NCI-H1417 treated with DMSO at 0.1 percent for 48 hours (cell line): ENCODE data around the gene THBS1.

Experiments used
- DNase-seq: peaks from one replicate; lab custom pipeline; 2025; lab: John Stamatoyannopoulos, UW

Gene THBS1

GRCh38 chr15:39580485-39581241, at the start of gene THBS1:
Gene THBS1, plus strand, starts transcription at chr15:39581079. Its CDS starts 779 bp downstream, at chr15:39581858.
- no peak for DNase-seq

DNA sequence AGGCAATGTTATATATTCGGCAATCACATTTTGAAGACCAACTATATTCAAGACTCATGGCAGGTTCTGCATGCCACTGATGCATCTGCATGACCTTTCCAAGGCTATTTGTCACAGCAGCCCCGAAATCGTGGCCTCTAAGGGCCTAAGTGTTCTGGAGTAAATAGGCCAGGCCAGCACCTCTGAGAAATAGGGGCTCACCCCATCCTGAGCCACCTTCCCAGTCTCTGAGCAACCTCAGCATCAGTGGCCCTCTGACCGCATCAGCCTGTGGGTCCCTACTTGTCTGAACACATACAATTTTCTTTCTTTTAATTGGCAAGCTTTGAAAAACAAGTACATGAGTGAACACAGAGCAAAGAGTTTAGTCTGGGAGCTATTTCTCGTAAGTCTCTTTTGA, 45.9 kb upstream of the THBS1 start:
- no peak for DNase-seq

- DNase-seq, result no peak
Measured at GRCh38 chr15:39535466-39535865, 45.4 kb upstream of the THBS1 start.

- no peak for DNase-seq
Measured at GRCh38 chr15:39538936-39539335, 41.9 kb upstream of the THBS1 start.

DNA sequence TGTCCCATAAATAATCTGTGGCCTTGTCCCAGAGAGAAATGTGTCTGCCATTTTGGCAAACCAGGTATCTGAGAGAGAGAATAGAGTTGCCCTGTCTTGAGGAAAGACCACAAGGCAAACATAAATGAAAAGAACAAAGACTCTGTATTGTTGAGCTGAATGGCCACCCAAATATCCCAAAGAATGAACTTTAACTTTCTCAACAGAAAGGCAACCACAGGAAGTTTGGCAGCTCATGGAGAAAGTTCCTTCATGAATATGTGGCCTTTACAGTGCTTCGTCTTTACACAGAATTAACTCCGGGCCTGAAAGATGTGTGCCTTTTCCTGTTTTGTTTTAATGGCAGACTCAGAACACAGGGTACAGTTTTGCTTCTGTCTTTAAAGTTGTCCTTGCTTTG, 41.4 kb upstream of the THBS1 start:
- DNase-seq, result no peak

- no peak for DNase-seq
Measured at GRCh38 chr15:39539973-39540558, 40.8 kb upstream of the THBS1 start.

- no peak for DNase-seq
Measured at GRCh38 chr15:39542385-39543065, 38.4 kb upstream of the THBS1 start.

- DNase-seq, result no peak
Measured at GRCh38 chr15:39543651-39544050, 37.2 kb upstream of the THBS1 start.

DNA sequence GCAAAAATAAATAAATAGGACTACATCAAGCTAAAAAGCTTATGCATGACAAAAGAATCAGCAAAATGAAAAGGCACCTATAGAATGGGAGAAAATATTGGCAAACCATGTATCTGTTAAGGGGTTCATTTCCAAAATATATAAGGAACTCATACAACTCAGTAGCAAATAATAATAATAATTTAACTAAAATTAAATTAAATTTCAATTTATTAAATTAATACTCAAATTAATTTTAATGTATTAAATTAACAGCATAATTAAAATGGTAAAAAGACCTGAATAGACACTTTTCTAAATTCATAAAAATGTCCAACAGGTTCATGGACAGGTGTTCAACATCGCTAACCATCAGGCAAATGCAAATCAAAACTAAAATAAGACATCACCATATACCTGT, 34.0 kb upstream of the THBS1 start:
- DNase-seq, result no peak

GRCh38 chr15:39548561-39548960, 32.3 kb upstream of the THBS1 start:
- no peak for DNase-seq

DNA sequence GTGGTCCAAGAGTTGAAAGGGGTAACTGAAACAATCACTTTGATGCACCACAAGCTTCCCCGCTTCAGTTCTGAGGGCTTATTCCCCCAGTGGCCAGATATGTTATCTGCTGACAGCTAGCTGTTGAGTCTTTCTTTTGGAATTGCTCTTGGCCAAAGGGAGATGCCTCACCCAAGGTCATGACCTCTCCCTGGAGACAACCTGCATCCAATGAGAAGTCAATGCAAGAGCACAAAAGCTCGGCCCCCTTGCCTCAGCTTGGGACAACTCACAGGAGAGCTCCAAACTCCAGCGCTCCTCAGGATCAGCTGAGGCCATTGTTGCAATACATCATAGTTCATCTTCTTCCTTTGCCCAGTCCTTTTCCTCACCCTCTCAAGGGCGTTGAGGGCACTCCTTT, 31.0 kb upstream of the THBS1 start:
- no peak for DNase-seq

DNA sequence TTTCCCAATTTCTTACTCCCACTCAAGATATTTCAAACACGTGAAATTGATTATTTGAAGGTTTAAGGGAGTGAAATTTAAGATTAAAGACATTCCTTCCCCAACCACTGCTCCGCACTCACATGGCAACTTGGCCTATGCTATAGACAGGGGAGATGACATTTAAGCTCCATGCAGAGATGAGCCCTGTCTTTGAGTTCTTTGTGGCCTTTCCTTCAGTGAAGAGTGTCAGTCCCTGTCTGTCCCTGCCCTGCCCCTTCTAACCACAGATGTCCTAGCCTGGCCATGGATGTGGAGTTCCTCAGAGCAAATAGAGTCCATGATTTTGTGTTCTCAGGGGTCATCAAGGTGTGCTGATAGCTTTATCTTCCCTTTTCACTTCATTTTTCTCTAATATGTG, 29.4 kb upstream of the THBS1 start:
- DNase-seq, result no peak

GRCh38 chr15:39552556-39552955, 28.3 kb upstream of the THBS1 start:
- DNase-seq, result no peak

DNA sequence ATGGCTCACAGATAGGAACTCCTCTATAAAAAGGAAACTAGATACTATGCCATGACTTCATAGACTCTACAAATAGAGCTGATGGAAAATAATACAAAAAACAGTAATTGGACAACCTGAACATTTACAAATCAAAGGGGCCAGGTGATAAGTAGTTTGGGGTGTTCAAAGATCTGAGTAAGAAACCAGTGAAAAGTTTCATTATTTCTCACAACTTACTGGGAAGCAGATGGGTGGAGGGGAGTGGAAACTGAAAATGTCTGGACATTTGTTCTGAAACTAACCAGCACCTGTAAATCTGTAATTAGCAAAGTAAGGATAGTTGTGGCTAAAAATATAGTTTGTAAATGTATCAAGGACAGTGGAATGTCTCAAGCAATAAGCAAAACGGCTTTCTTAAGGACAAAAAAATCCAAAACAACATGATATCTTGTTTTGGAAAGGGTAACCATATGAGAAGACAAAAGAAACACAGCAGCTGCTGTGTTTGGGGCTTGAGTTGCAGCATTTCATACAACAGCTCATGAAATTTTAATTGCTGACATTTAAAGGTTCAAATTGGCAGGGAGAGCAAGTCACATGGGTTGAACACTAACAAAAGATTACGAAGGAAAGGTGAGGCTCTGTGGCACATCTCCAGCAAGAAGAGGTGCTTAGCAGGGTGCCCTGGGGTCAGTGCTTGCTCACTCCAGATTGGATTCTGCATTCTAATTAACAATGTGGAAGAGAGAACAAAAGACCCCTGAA, 26.8 kb upstream of the THBS1 start:
- DNase-seq, result no peak

GRCh38 chr15:39554746-39555387, 26.0 kb upstream of the THBS1 start:
- DNase-seq, result no peak

DNA sequence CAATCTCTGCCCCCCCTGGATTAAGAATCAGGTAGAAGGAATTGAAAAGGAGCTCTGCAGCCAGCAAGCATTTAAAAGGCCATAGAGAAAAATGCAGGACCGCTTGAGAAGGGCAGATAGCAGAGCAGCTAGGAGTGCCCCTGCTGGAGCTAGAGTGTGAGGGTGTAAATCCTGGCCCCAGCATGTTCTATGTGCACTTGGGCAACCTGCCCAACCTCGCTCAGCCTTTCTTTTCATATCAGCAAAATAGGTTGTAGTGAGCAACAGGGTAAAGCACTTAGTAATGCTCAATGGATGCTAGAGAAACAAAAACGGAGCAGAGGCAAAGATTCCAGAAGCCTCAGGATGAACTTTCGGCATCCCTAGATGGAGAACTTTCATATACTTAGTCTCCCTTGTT, 25.0 kb upstream of the THBS1 start:
- no peak for DNase-seq

DNA sequence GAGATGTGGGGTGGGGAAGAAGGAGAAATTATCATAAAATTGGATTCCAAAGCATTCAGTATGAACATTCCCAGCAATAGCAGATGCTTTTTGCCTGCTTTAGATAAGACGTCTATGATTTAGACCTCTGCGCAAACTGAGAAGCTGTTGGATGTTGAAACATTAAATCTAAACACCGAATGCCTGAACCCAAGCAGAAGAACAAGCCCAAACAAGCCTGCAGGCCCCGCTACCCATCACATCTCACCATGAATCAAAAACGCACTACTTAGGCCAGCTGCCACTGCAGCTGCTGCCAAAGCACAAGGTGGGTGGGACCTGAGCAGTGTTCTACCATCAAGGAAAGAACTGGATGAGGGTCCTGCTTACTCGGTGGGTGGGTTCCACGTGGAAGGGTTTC, 24.4 kb upstream of the THBS1 start:
- DNase-seq, result no peak

DNA sequence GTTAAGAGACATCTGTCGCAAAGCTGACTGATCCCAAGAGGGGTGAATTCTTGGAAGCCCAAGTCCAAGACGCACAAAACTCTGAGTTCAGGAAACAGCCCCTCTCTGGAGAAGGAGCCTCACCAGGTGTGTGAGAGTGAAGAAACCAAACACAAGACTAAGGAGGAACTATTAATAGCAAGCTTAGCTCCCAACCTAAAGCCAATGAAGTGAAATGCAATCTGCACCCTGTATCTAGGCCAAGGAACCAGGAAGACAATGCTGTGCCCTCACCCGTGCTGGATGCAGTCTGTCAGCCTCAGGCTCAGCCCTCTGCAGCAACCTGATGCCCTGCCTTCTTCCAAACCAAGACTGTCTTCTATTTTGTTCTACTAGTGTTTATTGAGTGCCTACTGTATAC, 22.5 kb upstream of the THBS1 start:
- no peak for DNase-seq

DNA sequence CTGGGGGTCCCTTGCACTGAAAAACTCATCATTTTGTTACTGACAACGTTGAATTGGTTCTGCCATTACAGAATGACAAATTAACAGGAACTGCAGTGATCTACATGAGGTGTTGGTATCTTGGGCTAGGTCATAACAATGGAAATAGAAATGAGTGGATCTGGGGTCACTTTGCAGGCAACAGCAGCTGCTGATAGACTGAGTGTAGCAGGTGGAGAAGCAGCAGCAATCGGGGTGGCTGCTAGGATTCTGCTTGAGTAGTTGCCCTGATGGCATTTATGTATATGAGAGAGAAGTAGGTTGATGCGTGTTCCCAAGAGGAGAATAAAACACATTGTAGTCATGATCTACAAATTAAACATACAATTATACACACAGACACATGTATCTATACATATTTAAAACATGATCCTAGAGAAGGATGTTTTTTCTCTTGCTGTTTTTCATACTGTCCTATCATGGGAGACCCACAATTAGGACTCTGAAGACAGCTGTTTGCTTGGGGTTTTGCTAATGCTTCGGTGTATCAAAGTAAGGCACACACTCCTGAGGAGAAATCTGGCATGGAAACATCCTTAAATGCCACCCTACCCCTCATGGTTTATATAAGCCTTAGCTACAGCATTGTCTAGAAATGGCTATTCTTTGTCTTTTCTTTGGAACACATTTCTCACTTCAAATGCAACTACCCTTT, 15.8 kb upstream of the THBS1 start:
- no peak for DNase-seq

DNA sequence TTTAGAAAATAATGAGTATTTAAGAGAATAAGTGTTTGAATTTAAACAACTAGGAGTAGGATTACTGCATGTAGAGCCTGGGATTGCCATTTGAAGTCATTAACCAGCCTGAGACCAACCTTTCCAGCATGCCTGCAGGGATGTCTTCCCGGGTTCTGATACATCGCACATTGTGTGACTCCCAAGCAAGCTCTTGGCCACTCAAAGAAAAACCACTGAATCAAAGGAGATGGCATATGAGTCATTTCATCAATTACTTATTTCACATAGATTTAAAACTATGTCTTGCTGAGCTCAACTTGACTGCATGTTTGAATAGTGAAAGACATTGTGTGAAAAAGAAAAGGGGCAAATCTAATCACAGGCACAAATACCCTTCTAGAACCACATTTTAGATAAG, 15.0 kb upstream of the THBS1 start:
- no peak for DNase-seq

DNA sequence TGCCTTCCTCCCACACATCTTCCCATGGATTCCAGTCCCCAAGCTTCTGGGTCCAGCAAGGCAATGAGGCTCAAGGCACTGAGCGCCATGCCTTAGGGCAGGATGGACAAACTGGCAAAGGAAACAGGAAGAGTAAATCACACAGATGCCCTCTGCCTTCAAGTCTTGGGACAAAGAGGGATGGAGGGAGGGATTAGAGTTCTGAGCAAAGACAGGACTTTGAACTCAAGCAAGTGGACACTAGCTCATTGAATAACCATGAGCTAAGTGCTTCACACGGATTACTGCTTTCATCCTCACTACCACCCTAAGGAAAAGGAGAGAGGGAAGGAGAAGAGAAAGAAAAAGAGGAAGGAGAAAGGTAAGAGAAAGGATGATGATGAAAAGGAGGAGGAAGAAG, 7.6 kb upstream of the THBS1 start:
- no peak for DNase-seq

DNA sequence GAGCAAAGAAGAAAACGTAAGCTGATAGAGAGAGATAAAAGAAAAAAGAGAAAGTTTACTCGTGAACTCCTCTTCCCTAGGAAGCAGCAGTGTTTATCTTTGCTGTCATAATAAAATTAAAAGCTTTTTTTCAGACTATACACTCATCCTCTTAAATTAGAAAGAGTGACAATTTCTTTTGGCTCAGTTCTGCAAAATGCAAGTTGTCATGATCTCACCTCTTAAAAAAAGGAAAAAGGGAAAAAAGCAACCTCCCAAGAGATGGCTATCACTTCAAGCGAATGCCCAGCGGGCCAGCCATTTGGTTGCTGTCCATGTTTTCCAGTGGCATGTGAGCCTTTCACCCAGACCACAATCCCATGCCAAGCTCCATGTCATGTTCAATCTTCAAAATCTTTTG, 7.0 kb upstream of the THBS1 start:
- DNase-seq, result no peak
